ENCODE measurements around the gene GPR176.

DNA sequence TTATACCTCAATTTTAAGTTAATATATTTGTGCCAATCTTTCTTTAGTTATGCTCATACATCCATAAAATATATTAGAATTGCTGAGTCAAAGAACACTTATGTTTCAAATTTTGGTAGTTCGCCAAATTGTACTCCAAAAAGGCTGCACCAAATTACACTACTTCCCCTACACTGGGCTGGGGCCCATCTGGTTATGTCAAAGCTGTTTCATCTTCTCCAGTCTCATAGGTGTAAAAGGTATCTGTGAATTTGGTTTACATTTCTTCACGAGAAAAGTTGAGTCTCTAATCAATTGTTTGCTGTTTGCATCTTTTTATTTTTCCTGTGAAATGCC lies 138.1 kb downstream of the GPR176 start:
- TF ChIP-seq, protein P1, sequence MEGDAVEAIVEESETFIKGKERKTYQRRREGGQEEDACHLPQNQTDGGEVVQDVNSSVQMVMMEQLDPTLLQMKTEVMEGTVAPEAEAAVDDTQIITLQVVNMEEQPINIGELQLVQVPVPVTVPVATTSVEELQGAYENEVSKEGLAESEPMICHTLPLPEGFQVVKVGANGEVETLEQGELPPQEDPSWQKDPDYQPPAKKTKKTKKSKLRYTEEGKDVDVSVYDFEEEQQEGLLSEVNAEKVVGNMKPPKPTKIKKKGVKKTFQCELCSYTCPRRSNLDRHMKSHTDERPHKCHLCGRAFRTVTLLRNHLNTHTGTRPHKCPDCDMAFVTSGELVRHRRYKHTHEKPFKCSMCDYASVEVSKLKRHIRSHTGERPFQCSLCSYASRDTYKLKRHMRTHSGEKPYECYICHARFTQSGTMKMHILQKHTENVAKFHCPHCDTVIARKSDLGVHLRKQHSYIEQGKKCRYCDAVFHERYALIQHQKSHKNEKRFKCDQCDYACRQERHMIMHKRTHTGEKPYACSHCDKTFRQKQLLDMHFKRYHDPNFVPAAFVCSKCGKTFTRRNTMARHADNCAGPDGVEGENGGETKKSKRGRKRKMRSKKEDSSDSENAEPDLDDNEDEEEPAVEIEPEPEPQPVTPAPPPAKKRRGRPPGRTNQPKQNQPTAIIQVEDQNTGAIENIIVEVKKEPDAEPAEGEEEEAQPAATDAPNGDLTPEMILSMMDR (IDR thresholded peaks at IDR 0.05), result no peak
- no peak for TF ChIP-seq EP300 (IDR thresholded peaks at IDR 0.05)

All from tibial nerve (tissue), 4 donors.